ENCODE results near the gene PNKP.

DNA sequence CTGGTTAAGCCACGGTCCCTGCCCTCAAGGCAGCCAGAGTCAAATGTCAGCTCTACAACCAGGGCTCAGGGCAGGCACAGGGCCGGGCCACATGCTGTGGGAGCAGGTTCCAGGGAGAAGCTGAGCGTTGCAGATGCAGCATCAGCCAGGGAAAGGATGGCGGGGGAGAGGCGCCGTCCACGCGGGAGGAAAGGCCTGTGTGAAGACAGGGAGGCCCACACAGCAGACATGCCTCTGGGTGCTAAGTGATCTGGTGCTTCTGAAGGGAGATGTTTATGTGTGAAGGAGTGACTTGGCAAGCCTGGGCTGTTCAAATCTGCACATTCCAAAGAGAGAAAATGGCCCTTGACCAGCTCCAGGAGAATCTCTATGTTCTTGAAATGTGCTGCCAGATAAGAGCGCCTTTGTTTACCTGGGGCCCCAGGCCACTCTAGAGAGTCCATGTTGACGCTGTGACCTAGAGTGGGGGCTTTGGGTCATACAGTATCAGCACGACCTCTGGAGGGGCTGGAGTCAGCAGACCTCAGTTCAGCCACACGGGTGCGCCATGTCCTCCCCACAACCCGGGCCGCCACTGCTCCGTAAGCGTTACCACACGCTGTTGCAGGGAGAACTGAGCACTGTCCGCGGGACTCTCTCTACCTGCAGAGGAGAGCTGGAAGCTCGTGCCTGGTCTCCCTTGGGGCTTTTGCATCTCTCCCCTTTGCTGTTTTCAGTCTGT, 45.7 kb upstream of the PNKP start:
- TF ChIP-seq, protein P1, sequence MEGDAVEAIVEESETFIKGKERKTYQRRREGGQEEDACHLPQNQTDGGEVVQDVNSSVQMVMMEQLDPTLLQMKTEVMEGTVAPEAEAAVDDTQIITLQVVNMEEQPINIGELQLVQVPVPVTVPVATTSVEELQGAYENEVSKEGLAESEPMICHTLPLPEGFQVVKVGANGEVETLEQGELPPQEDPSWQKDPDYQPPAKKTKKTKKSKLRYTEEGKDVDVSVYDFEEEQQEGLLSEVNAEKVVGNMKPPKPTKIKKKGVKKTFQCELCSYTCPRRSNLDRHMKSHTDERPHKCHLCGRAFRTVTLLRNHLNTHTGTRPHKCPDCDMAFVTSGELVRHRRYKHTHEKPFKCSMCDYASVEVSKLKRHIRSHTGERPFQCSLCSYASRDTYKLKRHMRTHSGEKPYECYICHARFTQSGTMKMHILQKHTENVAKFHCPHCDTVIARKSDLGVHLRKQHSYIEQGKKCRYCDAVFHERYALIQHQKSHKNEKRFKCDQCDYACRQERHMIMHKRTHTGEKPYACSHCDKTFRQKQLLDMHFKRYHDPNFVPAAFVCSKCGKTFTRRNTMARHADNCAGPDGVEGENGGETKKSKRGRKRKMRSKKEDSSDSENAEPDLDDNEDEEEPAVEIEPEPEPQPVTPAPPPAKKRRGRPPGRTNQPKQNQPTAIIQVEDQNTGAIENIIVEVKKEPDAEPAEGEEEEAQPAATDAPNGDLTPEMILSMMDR (conservative IDR thresholded peaks at IDR 0.05), result no peak
- TF ChIP-seq ZFX (IDR thresholded peaks at IDR 0.05), result no peak

All from C4-2B (cell line).